GM12872 (cell line): ENCODE measurements around the gene ELP1.

Experiments used
- CTCF ChIP-seq: IDR thresholded peaks from 3 replicates; pipeline ENCODE4 v1.5.1; 2011; ENCODE audit warnings: low read depth, mild to moderate bottlenecking, low read length, moderate library complexity; ENCODE audit not compliant: insufficient read depth

The ELP1 gene

DNA sequence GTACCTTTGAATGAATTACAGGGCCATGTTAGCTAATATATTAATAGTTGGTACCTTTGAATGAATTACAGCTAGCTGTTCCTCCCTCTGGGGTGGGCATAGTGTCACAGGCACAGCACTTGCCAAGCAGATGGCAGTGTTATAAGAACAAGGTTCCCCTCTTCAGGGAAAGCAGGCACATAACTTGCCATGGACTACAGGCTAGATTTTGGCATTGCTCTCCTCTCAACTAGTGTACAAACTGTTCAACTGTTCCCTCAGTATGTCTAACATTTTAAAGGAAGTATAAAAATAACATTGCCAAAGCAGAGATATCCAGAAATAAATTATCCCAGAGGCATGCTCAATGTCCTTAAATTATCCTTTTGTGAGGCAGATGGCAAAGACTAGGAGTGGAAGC is 34.0 kb upstream of the ELP1 start:
- no peak for TF ChIP-seq CTCF

DNA sequence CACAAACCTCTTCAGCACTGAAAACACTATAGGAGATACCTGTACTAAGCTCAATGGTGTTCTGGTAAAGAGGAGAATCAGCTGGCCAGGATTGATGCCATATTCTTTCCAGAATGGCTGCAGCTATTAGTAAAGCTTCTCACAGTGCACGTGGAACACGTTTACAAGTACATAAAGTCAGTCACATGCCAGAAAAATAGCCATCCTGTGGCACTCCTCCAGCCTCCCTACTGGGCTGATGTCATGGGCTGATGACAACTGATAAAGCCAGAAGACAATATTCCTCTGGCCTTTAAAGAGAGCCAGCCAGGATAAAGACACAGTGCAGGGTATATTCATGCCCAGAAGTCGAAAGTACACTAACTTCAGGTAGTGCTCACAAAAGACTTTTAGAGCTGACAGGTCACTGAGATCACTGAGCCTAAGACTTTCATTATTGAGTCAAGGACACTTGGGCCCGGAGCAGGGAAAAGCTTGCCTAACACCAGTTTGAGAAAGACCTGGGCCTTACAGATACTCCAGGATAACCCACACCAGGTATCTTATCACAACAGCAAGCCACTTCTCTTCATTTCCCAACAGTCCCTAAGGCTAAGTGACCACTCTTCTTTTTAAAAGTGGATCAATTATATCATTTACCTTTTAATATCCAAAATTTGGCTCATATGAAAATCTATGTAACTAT is 29.7 kb upstream of the ELP1 start:
- no peak for TF ChIP-seq CTCF

- no peak for TF ChIP-seq CTCF
These were observed 27.2 kb upstream of the ELP1 start for GRCh38 chr9:108961151-108961550.

DNA sequence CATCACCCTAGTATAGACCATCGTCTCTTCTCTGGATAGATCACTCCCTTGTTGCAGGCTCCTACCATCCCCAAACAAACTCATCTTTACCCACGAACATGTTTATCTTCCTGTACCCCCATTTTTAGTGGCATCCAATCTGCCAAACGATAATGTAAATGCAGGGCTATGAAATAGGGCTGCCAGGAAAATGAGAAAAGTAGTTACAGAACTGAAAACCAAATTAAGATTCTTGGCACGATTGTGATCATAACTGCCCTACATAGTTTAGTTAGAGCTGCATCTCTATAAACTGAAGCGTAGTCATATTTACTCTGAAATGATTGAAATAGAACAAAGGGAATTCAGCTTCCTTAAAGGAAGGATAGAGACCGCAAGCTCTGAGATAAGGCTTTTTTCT is 26.4 kb upstream of the ELP1 start:
- TF ChIP-seq CTCF, result no peak

GRCh38 chr9:108956631-108957026 is 22.7 kb upstream of the ELP1 start:
- TF ChIP-seq CTCF, result no peak

- TF ChIP-seq CTCF, result no peak
These were observed 22.2 kb upstream of the ELP1 start for GRCh38 chr9:108956022-108956630.

DNA sequence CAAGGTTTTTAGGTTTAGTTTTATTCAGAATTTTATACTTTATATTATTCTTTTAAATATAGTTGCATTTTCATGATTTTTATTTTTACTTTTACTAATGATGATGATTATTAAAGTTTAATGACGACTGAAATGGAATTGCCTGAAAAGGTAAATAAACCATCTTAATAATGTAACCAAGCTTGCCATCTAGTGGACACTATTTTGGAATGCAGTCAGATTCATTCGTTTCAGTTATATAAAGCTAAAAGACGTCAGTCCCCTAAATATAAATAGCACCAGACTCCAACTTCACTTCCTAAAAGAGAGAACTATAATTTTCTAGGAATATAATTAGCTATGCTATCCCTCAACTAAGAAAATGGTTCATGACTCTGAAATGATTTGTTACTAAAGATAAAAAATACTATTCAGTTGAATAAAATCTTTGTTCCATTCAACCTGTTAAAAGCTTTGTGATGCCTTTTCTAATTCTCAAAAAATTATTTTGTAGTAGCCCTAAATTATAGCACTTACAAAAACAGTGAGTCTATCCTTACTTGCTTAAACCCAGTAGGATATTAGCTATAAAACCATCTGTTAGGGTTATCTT is 20.2 kb upstream of the ELP1 start:
- peak; percentile 57 for TF ChIP-seq CTCF
